Right lobe of liver (tissue), 6 donors: ENCODE results near the gene MTG1. TPM values are rescaled to one million over a fixed set of nuclear protein-coding genes. Genes with fewer than 3 reads are reported as not detected.
"Not testable (repeated sequence)": the region's sequence is repeated elsewhere in the genome, so short reads cannot be mapped to it uniquely, and the experiment has no call there.

ENCODE experiments used
- ATAC-seq, 4 donors: fragments of 200-7000 bp; cut with Tn5 transposase; one replicate each; pipeline ENCODE4 v1.9.1; 2020; ENCODE audit warnings: mild to moderate bottlenecking in 4 of 4, moderate library complexity in 4 of 4
- DNase-seq, 3 donors: peaks; one replicate each; pipeline ENCODE4 v3.0.0-alpha.2; 2020
- H3K27ac ChIP-seq, 3 donors: fragments of 200-600 bp; one replicate each; pipeline ENCODE4 v1.8.0; 2022
- H3K27me3 ChIP-seq, 2 donors: fragments of 200-600 bp; one replicate each; pipeline ENCODE4 v1.8.0; 2022
- H3K36me3 ChIP-seq, 4 donors: fragments of 200-600 bp; sonication (generic) in 1 of 4; one replicate each; pipeline versions ENCODE4 v1.5.1 to v1.8.0; 2017 to 2022; ENCODE audit warnings: control low read depth in 1 of 4
- H3K4me1 ChIP-seq, 4 donors: fragments of 200-600 bp; sonication (generic) in 1 of 4; one replicate each; pipeline versions ENCODE4 v1.5.1 to v1.8.0; 2017 to 2022; ENCODE audit warnings: control low read depth in 1 of 4
- H3K4me3 ChIP-seq, 3 donors: fragments of 200-600 bp; one replicate each; pipeline ENCODE4 v1.8.0; 2022
- H3K9me3 ChIP-seq, 4 donors: fragments of 200-600 bp; sonication (generic) in 1 of 4; one replicate each; pipeline versions ENCODE4 v1.5.1 to v1.8.0; 2017 to 2022; ENCODE audit warnings: control low read depth in 1 of 4
- POLR2A ChIP-seq: fragments of 450-650 bp; IDR thresholded peaks from one replicate; pipeline ENCODE4 v1.6.1; 2017; ENCODE audit warnings: antibody characterized with exemption, mild to moderate bottlenecking
- WGBS: methylation state at CpG from one replicate; pipeline ENCODE4 v1.1.6; 2018; ENCODE audit warnings: low coverage, low lambda C conversion rate; ENCODE audit not compliant: insufficient coverage; ENCODE audit errors: missing lambda C conversion rate; 5-methylcytosine and 5-hydroxymethylcytosine counted together
- intact Hi-C, 2 donors: fragments of 100-400 bp; cut with DNase I; formaldehyde crosslinking; loops; one replicate each; pipeline versions ENCODE4 v1.11.2 to v1.14.1; 2022
- total RNA-seq, 6 experiments: library from RNA; depleted of rRNA in 2 of 6; stranded (reverse); fragments of >200 nt in 2 of 6; fragmentation: NEBNext Ultra II Directional in 3 of 6; extraction: Animal tissue kit (Norgen Biotek cat#: 25700) in 3 of 6; gene quantifications; one replicate each; pipeline versions ENCODE4 v1.1.0 to v1.2.4, GENCODE V29; 2016 to 2023
- TF ChIP-seq, protein P1 (sequence below), 4 donors: fragments of 200-600 bp in 3 of 4; fragments of 450-650 bp in 1 of 4; IDR thresholded peaks; one replicate each; pipeline versions ENCODE4 v1.5.1 to v1.8.0; 2016 to 2022; ENCODE audit warnings: antibody characterized with exemption in 4 of 4, mild to moderate bottlenecking in 2 of 4
- donor health status: DM: no; HTN: yes; CAD: no.
- donor health status: DM: no; HTN: no; CAD: no.
- donor health status: DM: no; HTN: no; CAD: no.
- donor health status: DM: no; HTN: yes; CAD: no.
- donor health status: DM: no; HTN: yes; CAD: no.

Gene MTG1
- total RNA-seq, 6 experiments from 2014 or later, result 25.1 to 45.7 (median 34.5) TPM

DNA sequence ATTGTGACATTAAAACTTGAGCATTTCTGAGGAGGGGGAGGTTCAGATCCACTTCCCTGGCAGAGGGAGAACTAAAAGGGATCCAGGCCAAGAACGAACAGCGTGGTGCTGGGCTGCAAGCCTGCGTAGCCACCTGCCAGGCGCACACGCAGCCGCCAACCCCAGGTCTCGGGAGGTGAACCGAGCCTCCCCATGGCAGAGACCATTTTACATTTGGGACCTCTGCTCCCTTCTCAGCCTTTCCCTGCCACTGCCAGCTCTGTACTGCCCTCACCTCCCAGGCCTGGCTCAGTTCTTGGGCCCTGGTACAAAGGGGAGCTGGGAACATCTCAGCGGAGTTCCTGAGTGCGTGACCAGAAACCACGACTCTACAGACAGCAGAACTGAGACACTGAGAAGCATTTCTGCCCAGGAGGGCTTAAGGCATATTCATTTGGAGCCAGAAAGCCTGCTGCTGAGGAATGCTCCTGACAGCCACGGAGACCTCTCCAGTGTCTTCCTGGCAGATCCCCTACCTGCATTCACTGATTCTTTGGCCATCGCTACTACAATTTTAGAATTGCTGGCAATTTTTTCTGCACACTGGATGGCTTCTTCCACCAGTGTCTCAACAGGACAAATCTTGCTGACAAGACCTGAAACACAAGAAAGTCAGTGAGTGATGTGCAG, 28.4 kb upstream of the MTG1 start:
- no peak for DNase-seq
- intact Hi-C loops, result no loop called here
- WGBS, result 79% methylated on average over 3 of the region's 13 CpGs
- Histone ChIP-seq H3K4me1 (peaks cover 0 to 6% (median 2%) of the 10 kb centered on the region in 4 donors), H3K4me3 (no peak overlapping the region), H3K27me3 (no peaks in the 10 kb centered on the region), H3K27ac (no peak overlapping the region), H3K9me3 (no peaks in the 10 kb centered on the region), H3K36me3 (peaks cover 0 to 82% (median 50%) of the 10 kb centered on the region in 4 donors)
- ATAC-seq, result no peak
- TF ChIP-seq POLR2A, result no peak
- TF ChIP-seq, protein P1, sequence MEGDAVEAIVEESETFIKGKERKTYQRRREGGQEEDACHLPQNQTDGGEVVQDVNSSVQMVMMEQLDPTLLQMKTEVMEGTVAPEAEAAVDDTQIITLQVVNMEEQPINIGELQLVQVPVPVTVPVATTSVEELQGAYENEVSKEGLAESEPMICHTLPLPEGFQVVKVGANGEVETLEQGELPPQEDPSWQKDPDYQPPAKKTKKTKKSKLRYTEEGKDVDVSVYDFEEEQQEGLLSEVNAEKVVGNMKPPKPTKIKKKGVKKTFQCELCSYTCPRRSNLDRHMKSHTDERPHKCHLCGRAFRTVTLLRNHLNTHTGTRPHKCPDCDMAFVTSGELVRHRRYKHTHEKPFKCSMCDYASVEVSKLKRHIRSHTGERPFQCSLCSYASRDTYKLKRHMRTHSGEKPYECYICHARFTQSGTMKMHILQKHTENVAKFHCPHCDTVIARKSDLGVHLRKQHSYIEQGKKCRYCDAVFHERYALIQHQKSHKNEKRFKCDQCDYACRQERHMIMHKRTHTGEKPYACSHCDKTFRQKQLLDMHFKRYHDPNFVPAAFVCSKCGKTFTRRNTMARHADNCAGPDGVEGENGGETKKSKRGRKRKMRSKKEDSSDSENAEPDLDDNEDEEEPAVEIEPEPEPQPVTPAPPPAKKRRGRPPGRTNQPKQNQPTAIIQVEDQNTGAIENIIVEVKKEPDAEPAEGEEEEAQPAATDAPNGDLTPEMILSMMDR (IDR thresholded peaks at IDR 0.05), result no peak

GRCh38 chr10:133366130-133366478, 27.9 kb upstream of the MTG1 start:
- peak in 1 of 3 donors; percentile 42 for DNase-seq
- H3K27me3 ChIP-seq, result no peaks in the 10 kb centered on the region
- no peak overlapping the region for H3K4me3 ChIP-seq
- intact Hi-C loops, result no loop called here
- peaks cover 0 to 3% (median 0%) of the 10 kb centered on the region in 4 donors for H3K4me1 ChIP-seq
- TF ChIP-seq, protein P1 (IDR thresholded peaks at IDR 0.05), result no peak
- TF ChIP-seq POLR2A, result no peak
- no CpG with 5 or more reads among the region's 17 CpGs for WGBS
- no peaks in the 10 kb centered on the region for H3K9me3 ChIP-seq
- no peak overlapping the region for H3K27ac ChIP-seq
- ATAC-seq, result peak in 1 of 4 donors; percentile 21
- peaks cover 0 to 87% (median 52%) of the 10 kb centered on the region in 4 donors for H3K36me3 ChIP-seq

DNA sequence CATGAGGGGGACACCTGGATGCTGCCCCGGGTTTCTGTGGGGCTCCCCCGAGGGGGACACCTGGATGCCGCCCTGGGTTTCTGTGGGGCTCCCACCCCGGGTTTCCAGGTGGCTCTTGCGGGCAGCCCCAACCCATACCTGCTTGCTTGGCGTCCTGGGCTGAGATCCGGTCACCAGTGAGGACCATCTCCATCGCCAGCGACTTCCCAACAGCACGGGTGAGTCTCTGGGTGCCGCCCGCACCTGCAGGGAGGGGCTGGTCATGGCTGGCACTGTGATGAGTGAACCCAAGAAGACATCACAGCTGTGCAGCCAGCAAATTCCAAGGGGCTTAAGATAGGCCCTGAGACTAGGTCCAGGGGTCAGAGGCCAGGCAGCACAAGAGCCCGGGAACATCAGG, 27.2 kb upstream of the MTG1 start:
- H3K36me3 ChIP-seq, result peaks cover 0 to 87% (median 55%) of the 10 kb centered on the region in 4 donors
- peaks cover 0 to 9% (median 0%) of the 10 kb centered on the region in 4 donors for H3K4me1 ChIP-seq
- WGBS, result 90% methylated on average over 2 of the region's 13 CpGs
- DNase-seq (peak in 1 of 3 donors; percentile 42), ATAC-seq (no peak)
- intact Hi-C loops, result no loop called here
- H3K4me3 ChIP-seq, result no peak overlapping the region
- no peaks in the 10 kb centered on the region for H3K9me3 ChIP-seq
- H3K27me3 ChIP-seq, result no peaks in the 10 kb centered on the region
- TF ChIP-seq POLR2A, result no peak
- TF ChIP-seq, protein P1 (IDR thresholded peaks at IDR 0.05), result no peak
- no peak overlapping the region for H3K27ac ChIP-seq

DNA sequence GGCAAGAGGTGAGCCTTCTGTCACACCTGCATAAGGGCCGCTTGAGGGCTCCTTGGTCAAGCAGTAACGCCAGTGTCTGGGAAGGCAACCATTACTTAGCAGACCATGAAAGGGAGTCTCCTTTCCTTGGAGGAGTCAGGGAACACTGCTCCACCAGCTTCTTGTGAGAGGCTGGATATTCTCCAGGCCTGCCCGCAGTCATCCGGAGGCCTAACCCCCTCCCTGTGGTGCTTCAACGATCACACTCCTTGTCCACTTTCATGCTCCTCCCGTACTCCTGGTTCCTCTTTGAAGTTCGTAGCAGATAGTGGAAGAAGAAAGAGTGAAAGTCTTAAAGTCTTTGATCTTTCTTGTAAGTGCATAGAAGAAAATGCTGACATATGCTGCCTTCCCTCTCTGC, 26.5 kb upstream of the MTG1 start:
- H3K9me3 ChIP-seq, ATAC-seq, H3K27ac ChIP-seq, intact Hi-C loops, H3K27me3 ChIP-seq, H3K4me3 ChIP-seq, DNase-seq: not testable (repeated sequence)
- no CpG with 5 or more reads among the region's 7 CpGs for WGBS
- Histone ChIP-seq H3K36me3 (peaks cover 0 to 80% (median 51%) of the 10 kb centered on the region in 4 donors), H3K4me1 (peaks cover 0 to 15% (median 0%) of the 10 kb centered on the region in 4 donors)

- ATAC-seq, result no peak
- Histone ChIP-seq H3K4me3 (no peak overlapping the region), H3K27me3 (no peaks in the 10 kb centered on the region), H3K9me3 (no peaks in the 10 kb centered on the region), H3K36me3 (peaks cover 0 to 74% (median 49%) of the 10 kb centered on the region in 4 donors), H3K27ac (no peak overlapping the region), H3K4me1 (peaks cover 0 to 15% (median 0%) of the 10 kb centered on the region in 4 donors)
- intact Hi-C loops, result no loop called here
- no peak for TF ChIP-seq POLR2A
- TF ChIP-seq, protein P1 (IDR thresholded peaks at IDR 0.05), result no peak
- DNase-seq, result peak in 1 of 3 donors; percentile 34
- no CpG with 5 or more reads among the region's 7 CpGs for WGBS
Measured at GRCh38 chr10:133368153-133368552, 25.8 kb upstream of the MTG1 start.
